ENCODE data around the gene RND3.

Gene RND3

DNA sequence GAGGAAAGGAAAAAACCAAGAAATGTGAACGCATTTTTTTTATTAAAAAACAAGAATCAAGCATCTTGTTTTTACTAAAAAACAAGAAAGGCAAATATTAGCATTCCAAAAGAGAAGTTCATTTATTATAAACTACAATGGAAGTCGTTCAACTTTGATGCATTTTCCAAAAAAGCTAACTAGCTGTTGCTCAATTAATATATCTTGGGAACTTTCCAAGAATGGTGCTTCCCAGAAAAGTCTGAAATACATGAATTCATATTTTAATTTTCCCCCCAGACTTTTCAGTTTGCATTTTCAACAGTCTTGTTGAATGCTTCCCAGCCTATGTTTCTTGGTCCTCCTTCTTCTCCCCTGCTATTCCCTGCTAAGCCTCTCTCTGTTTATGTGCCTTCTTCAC is 7.5 kb upstream of the RND3 start:
- H3K36me3 ChIP-seq (ENCODE audit: control insufficient read depth in 2 of 2, insufficient read depth in 1 of 2, low read length in 2 of 2), result no peaks in the 10 kb centered on the region
- no peak overlapping the region for H3K4me3 ChIP-seq (ENCODE audit: low read depth, low read length)
- no peaks in the 10 kb centered on the region for H3K4me1 ChIP-seq (ENCODE audit: control insufficient read depth, insufficient read depth, low read length)
- TF ChIP-seq ZNF600 (tag by site-specific recombination; IDR thresholded peaks at IDR 0.05) (no peak), ZNF221 (tag by site-specific recombination; IDR thresholded peaks at IDR 0.05; ENCODE audit: borderline replicate concordance) (no peak), ZNF114 (tag by site-specific recombination; IDR thresholded peaks at IDR 0.05) (no peak), ZNF529 (tag by site-specific recombination; IDR thresholded peaks at IDR 0.05; ENCODE audit: insufficient replicate concordance) (no peak), ZNF174 (tag by site-specific recombination; IDR thresholded peaks at IDR 0.05) (no peak), ZNF670 (tag by site-specific recombination; IDR thresholded peaks at IDR 0.05; ENCODE audit: low read depth) (no peak), MYNN (tag by site-specific recombination; IDR thresholded peaks at IDR 0.05; ENCODE audit: borderline replicate concordance) (no peak), ZNF548 (tag by site-specific recombination; IDR thresholded peaks at IDR 0.05) (no peak), ZSCAN16 (tag by site-specific recombination; IDR thresholded peaks at IDR 0.05) (no peak)
- TF ChIP-seq, protein P1, sequence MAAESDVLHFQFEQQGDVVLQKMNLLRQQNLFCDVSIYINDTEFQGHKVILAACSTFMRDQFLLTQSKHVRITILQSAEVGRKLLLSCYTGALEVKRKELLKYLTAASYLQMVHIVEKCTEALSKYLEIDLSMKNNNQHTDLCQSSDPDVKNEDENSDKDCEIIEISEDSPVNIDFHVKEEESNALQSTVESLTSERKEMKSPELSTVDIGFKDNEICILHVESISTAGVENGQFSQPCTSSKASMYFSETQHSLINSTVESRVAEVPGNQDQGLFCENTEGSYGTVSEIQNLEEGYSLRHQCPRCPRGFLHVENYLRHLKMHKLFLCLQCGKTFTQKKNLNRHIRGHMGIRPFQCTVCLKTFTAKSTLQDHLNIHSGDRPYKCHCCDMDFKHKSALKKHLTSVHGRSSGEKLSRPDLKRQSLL (tag by site-specific recombination; IDR thresholded peaks at IDR 0.05), result no peak
- TF ChIP-seq, protein P2, sequence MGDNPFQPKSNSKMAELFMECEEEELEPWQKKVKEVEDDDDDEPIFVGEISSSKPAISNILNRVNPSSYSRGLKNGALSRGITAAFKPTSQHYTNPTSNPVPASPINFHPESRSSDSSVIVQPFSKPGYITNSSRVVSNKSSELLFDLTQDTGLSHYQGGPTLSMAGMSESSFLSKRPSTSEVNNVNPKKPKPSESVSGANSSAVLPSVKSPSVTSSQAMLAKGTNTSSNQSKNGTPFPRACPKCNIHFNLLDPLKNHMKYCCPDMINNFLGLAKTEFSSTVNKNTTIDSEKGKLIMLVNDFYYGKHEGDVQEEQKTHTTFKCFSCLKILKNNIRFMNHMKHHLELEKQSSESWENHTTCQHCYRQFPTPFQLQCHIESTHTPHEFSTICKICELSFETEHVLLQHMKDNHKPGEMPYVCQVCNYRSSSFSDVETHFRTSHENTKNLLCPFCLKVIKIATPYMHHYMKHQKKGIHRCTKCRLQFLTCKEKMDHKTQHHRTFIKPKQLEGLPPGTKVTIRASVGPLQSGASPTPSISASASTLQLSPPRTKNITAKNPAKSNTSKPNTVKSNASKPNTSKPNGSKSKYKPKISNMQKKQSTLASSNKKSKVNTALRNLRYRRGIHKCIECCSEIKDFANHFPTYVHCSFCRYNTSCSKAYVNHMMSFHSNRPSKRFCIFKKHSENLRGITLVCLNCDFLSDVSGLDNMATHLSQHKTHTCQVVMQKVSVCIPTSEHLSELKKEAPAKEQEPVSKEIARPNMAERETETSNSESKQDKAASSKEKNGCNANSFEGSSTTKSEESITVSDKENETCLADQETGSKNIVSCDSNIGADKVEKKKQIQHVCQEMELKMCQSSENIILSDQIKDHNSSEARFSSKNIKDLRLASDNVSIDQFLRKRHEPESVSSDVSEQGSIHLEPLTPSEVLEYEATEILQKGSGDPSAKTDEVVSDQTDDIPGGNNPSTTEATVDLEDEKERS (tag by site-specific recombination; IDR thresholded peaks at IDR 0.05), result no peak
- H3K27ac ChIP-seq (ENCODE audit: extremely low read depth, low read depth, low read length), result no peak overlapping the region
- POLR2A ChIA-PET, result no interaction called here
- no peaks in the 10 kb centered on the region for H3K9me3 ChIP-seq (ENCODE audit: control insufficient read depth, insufficient read depth, low read depth, low read length)
- CTCF ChIA-PET, result no interaction called here

DNA sequence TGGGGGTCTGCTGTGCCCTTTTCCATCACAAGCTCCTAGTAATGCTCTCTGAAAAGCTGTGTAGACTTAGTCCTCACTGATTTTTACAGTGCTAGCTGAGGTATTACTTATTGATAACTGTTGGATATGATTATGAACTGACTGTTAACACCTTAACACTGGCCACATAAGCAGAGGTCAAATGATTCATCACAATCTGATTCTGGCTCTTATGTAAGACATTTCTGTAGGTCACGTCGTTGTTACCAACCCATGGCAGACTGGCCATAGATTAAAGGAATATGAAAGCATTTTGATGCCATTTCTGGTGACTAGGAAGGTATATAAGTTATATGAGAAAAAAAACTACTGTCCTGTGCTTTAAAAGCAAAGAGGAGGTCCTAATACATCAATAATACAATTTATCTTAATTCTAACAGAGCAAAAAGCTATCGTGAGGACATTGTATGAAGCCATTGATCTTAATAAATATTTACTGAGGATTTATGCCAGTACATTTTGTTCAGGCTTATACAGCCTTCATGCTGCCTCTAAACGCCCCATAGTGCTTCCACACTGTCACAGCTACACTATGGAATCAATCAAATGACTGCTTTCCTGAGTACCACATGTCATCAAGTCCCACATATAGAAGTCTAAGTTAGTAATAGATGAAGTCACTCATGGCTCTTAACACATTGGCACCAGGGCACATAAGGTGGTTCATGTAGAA is 6.9 kb upstream of the RND3 start:
- Histone ChIP-seq H3K27ac (ENCODE audit: extremely low read depth, low read depth, low read length) (no peak overlapping the region), H3K4me1 (ENCODE audit: control insufficient read depth, insufficient read depth, low read length) (no peaks in the 10 kb centered on the region), H3K9me3 (ENCODE audit: control insufficient read depth, insufficient read depth, low read depth, low read length) (no peaks in the 10 kb centered on the region), H3K4me3 (ENCODE audit: low read depth, low read length) (no peak overlapping the region), H3K36me3 (ENCODE audit: control insufficient read depth in 2 of 2, insufficient read depth in 1 of 2, low read length in 2 of 2) (no peaks in the 10 kb centered on the region)
- CTCF ChIA-PET, result interaction anchor here (0.6 kb wide), 1 partner anchor 375 kb away, joined by 6 read pairs; no protein-coding TSS in a partner anchor
- POLR2A ChIA-PET, result interaction anchor here (0.6 kb wide), 1 partner anchor 692 kb away, joined by 3 read pairs; no protein-coding TSS in a partner anchor
- TF ChIP-seq, protein P3, sequence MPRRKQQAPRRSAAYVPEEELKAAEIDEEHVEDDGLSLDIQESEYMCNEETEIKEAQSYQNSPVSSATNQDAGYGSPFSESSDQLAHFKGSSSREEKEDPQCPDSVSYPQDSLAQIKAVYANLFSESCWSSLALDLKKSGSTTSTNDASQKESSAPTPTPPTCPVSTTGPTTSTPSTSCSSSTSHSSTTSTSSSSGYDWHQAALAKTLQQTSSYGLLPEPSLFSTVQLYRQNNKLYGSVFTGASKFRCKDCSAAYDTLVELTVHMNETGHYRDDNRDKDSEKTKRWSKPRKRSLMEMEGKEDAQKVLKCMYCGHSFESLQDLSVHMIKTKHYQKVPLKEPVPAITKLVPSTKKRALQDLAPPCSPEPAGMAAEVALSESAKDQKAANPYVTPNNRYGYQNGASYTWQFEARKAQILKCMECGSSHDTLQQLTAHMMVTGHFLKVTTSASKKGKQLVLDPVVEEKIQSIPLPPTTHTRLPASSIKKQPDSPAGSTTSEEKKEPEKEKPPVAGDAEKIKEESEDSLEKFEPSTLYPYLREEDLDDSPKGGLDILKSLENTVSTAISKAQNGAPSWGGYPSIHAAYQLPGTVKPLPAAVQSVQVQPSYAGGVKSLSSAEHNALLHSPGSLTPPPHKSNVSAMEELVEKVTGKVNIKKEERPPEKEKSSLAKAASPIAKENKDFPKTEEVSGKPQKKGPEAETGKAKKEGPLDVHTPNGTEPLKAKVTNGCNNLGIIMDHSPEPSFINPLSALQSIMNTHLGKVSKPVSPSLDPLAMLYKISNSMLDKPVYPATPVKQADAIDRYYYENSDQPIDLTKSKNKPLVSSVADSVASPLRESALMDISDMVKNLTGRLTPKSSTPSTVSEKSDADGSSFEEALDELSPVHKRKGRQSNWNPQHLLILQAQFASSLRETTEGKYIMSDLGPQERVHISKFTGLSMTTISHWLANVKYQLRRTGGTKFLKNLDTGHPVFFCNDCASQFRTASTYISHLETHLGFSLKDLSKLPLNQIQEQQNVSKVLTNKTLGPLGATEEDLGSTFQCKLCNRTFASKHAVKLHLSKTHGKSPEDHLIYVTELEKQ (tag by site-specific recombination; IDR thresholded peaks at IDR 0.05; ENCODE audit: borderline replicate concordance), result no peak
- TF ChIP-seq ZNF555 (tag by site-specific recombination; conservative IDR thresholded peaks at IDR 0.05), result no peak
- no peak for TF ChIP-seq ZNF610 (tag by site-specific recombination; IDR thresholded peaks at IDR 0.05; ENCODE audit: borderline replicate concordance)
- no peak for TF ChIP-seq ZSCAN30 (tag by site-specific recombination; IDR thresholded peaks at IDR 0.05)
- no peak for TF ChIP-seq ZNF341 (tag by site-specific recombination; IDR thresholded peaks at IDR 0.05; ENCODE audit: low read depth)
- TF ChIP-seq SETDB1 (IDR thresholded peaks at IDR 0.05; ENCODE audit: insufficient read length, low read length), result no peak
- TF ChIP-seq, protein P4, sequence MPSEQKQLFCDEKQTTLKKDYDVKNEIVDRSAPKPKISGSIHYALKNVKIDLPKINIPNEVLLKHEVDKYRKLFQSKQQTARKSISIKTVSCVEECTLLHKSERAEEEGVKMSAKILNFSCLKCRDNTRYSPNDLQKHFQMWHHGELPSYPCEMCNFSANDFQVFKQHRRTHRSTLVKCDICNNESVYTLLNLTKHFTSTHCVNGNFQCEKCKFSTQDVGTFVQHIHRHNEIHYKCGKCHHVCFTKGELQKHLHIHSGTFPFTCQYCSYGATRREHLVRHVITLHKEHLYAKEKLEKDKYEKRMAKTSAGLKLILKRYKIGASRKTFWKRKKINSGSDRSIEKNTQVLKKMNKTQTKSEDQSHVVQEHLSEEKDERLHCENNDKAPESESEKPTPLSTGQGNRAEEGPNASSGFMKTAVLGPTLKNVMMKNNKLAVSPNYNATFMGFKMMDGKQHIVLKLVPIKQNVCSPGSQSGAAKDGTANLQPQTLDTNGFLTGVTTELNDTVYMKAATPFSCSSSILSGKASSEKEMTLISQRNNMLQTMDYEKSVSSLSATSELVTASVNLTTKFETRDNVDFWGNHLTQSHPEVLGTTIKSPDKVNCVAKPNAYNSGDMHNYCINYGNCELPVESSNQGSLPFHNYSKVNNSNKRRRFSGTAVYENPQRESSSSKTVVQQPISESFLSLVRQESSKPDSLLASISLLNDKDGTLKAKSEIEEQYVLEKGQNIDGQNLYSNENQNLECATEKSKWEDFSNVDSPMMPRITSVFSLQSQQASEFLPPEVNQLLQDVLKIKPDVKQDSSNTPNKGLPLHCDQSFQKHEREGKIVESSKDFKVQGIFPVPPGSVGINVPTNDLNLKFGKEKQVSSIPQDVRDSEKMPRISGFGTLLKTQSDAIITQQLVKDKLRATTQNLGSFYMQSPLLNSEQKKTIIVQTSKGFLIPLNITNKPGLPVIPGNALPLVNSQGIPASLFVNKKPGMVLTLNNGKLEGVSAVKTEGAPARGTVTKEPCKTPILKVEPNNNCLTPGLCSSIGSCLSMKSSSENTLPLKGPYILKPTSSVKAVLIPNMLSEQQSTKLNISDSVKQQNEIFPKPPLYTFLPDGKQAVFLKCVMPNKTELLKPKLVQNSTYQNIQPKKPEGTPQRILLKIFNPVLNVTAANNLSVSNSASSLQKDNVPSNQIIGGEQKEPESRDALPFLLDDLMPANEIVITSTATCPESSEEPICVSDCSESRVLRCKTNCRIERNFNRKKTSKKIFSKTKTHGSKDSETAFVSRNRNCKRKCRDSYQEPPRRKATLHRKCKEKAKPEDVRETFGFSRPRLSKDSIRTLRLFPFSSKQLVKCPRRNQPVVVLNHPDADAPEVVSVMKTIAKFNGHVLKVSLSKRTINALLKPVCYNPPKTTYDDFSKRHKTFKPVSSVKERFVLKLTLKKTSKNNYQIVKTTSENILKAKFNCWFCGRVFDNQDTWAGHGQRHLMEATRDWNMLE (tag by site-specific recombination; conservative IDR thresholded peaks at IDR 0.05; ENCODE audit: low read depth), result no peak
- no peak for TF ChIP-seq ZNF670 (tag by site-specific recombination; IDR thresholded peaks at IDR 0.05; ENCODE audit: low read depth)
- TF ChIP-seq, protein P5, sequence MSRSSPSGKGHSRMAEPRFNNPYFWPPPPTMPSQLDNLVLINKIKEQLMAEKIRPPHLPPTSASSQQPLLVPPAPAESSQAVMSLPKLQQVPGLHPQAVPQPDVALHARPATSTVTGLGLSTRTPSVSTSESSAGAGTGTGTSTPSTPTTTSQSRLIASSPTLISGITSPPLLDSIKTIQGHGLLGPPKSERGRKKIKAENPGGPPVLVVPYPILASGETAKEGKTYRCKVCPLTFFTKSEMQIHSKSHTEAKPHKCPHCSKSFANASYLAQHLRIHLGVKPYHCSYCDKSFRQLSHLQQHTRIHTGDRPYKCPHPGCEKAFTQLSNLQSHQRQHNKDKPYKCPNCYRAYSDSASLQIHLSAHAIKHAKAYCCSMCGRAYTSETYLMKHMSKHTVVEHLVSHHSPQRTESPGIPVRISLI (tag by site-specific recombination; IDR thresholded peaks at IDR 0.05), result no peak
